KMS-11 (cell line): ENCODE measurements around the gene AANAT.

Experiments
- H2AFZ ChIP-seq: fragments of 200-600 bp; sonication (generic); 2 replicates; pipeline ENCODE4 v1.6.1; 2016; ENCODE audit warnings: antibody characterized with exemption, mixed run types, low read depth
- H3K27ac ChIP-seq: fragments of 200-600 bp; sonication (generic); 2 replicates; pipeline ENCODE4 v1.6.1; 2016; ENCODE audit warnings: mild to moderate bottlenecking, mixed run types
- H3K27me3 ChIP-seq: fragments of 200-600 bp; sonication (generic); 2 replicates; pipeline ENCODE4 v1.6.1; 2017; ENCODE audit warnings: mild to moderate bottlenecking, low read depth, mixed run types, moderate library complexity; ENCODE audit not compliant: insufficient read depth
- H3K36me3 ChIP-seq: fragments of 200-600 bp; sonication (generic); 2 replicates; pipeline ENCODE4 v1.6.1; 2017; ENCODE audit warnings: mild to moderate bottlenecking, mixed run types; ENCODE audit not compliant: insufficient read depth
- H3K4me1 ChIP-seq: fragments of 200-600 bp; sonication (generic); 2 replicates; pipeline ENCODE4 v1.6.1; 2016; ENCODE audit warnings: mild to moderate bottlenecking, low read depth, mixed run types; ENCODE audit not compliant: poor library complexity, severe bottlenecking
- H3K4me2 ChIP-seq: fragments of 200-600 bp; sonication (generic); 2 replicates; pipeline ENCODE4 v1.7.0; 2016; ENCODE audit warnings: mild to moderate bottlenecking, mixed run types
- H3K4me3 ChIP-seq: fragments of 200-600 bp; sonication (generic); IDR thresholded peaks from 2 replicates; pipeline ENCODE4 v1.6.1; 2017; ENCODE audit warnings: low read depth, low read length, mixed read lengths; ENCODE audit not compliant: insufficient read depth
- H3K79me2 ChIP-seq: fragments of 200-600 bp; sonication (generic); 2 replicates; pipeline ENCODE4 v1.6.1; 2016; ENCODE audit warnings: low read depth, mixed run types; ENCODE audit not compliant: insufficient read depth
- H3K9ac ChIP-seq: fragments of 200-600 bp; sonication (generic); 2 replicates; pipeline ENCODE4 v1.6.1; 2016; ENCODE audit warnings: mild to moderate bottlenecking, mixed run types
- H4K20me1 ChIP-seq: fragments of 200-600 bp; sonication (generic); 2 replicates; pipeline ENCODE4 v1.6.1; 2016; ENCODE audit warnings: mild to moderate bottlenecking, mixed run types; ENCODE audit not compliant: insufficient read depth
- TF ChIP-seq, protein P1 (sequence below): fragments of 200-600 bp; sonication (generic); conservative IDR thresholded peaks from 2 replicates; pipeline ENCODE4 v1.6.1; 2017; ENCODE audit warnings: low read depth, mild to moderate bottlenecking, antibody characterized with exemption, low read length, moderate library complexity, mixed read lengths

Gene AANAT

DNA sequence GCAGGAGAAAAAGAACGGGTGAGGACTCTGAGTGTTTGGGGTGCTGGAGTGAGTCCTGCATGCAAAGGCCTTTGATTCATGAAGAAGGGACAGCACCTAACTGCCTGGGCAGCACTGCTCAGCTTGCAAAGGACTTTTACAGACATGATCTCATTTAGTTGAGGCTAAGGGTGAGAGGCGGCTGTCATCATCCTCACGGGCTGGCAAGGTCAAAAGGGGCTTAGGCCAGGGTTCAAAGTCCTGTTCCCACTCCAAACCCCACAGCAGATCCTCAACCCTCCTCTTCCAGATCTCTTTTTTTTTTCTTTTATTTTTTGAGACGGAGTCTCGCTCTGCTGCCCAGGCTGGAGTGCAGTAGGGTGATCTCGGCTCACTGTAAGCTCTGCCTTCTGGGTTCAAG lies 29.1 kb downstream of the AANAT start:
- TF ChIP-seq, protein P1, sequence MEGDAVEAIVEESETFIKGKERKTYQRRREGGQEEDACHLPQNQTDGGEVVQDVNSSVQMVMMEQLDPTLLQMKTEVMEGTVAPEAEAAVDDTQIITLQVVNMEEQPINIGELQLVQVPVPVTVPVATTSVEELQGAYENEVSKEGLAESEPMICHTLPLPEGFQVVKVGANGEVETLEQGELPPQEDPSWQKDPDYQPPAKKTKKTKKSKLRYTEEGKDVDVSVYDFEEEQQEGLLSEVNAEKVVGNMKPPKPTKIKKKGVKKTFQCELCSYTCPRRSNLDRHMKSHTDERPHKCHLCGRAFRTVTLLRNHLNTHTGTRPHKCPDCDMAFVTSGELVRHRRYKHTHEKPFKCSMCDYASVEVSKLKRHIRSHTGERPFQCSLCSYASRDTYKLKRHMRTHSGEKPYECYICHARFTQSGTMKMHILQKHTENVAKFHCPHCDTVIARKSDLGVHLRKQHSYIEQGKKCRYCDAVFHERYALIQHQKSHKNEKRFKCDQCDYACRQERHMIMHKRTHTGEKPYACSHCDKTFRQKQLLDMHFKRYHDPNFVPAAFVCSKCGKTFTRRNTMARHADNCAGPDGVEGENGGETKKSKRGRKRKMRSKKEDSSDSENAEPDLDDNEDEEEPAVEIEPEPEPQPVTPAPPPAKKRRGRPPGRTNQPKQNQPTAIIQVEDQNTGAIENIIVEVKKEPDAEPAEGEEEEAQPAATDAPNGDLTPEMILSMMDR: no peak
- Histone ChIP-seq H3K27ac (no peak overlapping the region), H3K27me3 (no peaks in the 10 kb centered on the region), H3K36me3 (no peaks in the 10 kb centered on the region), H3K79me2 (peaks cover 59% of the 10 kb centered on the region; the same call in 1 of the 2 replicates), H4K20me1 (no peaks in the 10 kb centered on the region), H3K9ac (no peak overlapping the region), H2AFZ (no peak overlapping the region), H3K4me1 (peaks cover 87% of the 10 kb centered on the region), H3K4me2 (no peak overlapping the region), H3K4me3 (no peak overlapping the region)

DNA sequence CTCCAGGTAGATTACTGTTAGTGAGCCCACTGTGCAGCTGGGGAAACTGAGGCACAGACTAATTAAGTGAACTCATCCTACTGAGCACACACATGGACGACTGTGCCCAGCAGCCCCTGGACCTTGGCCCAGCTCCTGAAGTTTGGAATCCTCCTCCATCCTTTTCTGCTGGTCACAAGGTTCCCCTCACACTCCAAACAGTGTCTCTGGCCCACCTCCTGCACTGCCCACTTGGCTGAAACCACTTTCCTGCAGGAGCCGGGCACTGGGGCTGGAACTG lies 30.2 kb downstream of the AANAT start:
- H3K79me2 ChIP-seq: peaks cover 59% of the 10 kb centered on the region; the same call in 1 of the 2 replicates

DNA sequence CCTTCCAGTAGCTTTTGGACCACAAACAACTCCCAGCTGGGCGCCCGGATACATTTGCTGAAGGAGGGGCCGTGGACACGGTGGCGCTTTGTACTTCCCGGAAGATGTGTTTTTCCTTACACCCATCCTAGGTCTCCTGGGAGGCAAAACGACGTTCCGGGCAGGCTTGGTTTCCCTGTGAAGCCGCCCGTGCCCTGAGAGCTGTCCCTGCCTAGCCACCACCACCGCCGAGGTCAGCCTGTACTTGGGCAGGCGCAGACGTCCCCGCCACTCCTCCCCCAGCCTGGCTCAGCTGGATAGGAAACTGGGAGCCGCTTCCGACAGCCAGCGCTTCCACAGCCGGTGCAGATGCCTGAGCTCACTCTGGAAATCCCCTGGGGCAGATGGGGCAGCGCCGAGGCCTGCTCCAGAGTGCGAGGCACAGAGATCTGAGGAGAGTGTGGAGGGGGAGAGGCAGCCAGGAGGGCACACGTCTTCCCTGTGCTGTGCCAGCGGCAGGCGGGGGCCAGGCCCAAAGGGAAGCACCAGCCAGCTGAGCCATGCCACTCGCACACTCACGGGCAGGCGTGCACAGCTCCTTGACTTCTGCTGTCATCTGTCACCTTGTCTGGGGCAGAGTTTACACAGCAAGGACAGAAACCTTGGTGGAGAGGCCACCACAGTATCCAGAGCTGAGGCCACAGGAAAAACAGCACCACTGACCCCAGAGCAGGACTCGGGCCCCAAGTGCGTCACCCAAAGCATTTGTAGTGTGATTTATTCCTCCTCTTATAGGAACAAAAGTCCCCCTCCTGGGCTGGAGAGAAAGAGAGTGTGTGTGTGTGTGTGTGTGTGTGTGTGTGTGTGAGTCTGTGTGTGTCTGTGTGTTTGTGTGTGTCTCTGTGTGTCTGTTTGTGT lies 30.8 kb downstream of the AANAT start:
- no peak overlapping the region for H2AFZ ChIP-seq
- H3K4me1 ChIP-seq: peaks cover 87% of the 10 kb centered on the region
- no peaks in the 10 kb centered on the region for H3K27me3 ChIP-seq
- H3K4me3 ChIP-seq: no peak overlapping the region
- no peaks in the 10 kb centered on the region for H3K36me3 ChIP-seq
- TF ChIP-seq, protein P1: no peak
- no peaks in the 10 kb centered on the region for H4K20me1 ChIP-seq
- peak overlapping the region; percentile 26; the same call in 1 of the 2 replicates for H3K4me2 ChIP-seq
- H3K27ac ChIP-seq: peak overlapping the region; percentile 49
- peaks cover 59% of the 10 kb centered on the region; the same call in 1 of the 2 replicates for H3K79me2 ChIP-seq
- peak overlapping the region; percentile 12; the same call in 1 of the 2 replicates for H3K9ac ChIP-seq

More for the DNA sequence above, 30.2 kb downstream of the AANAT start:
- Histone ChIP-seq H2AFZ (no peak overlapping the region), H3K9ac (no peak overlapping the region), H3K4me1 (peaks cover 87% of the 10 kb centered on the region), H3K4me3 (no peak overlapping the region), H3K27ac (peak overlapping the region; percentile 49; the same call in 1 of the 2 replicates), H3K27me3 (no peaks in the 10 kb centered on the region), H3K4me2 (peak overlapping the region; percentile 26; the same call in 1 of the 2 replicates), H3K36me3 (no peaks in the 10 kb centered on the region), H4K20me1 (no peaks in the 10 kb centered on the region)
- TF ChIP-seq, protein P1: no peak

DNA sequence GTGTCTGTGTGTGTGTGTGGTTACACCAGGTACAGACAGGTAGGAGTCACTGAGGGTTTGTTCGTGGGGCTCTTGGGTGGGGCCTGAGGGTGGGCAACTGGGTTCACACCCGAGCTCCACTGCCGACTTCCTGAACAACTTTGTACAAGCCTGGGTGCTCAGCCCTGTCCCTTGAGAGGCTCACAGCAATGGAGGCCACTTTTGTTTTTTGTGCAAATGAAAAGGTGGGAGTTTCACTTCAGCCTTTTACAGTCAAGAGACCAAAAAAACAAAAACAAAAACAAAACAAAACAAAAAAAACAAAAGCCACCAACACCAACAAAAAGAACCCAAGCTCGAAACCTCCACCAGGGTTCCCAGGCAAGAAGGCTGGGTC lies 31.5 kb downstream of the AANAT start:
- Histone ChIP-seq H3K4me1 (peaks cover 81% of the 10 kb centered on the region), H4K20me1 (no peaks in the 10 kb centered on the region), H3K4me2 (peak overlapping the region; percentile 88; the same call in 1 of the 2 replicates)

More for the DNA sequence above, 31.5 kb downstream of the AANAT start:
- peak overlapping the region; percentile 12; the same call in 1 of the 2 replicates for H3K27ac ChIP-seq
- H3K36me3 ChIP-seq: no peaks in the 10 kb centered on the region
- H2AFZ ChIP-seq: no peak overlapping the region
- no peaks in the 10 kb centered on the region for H3K27me3 ChIP-seq
- peak overlapping the region; percentile 2; the same call in 1 of the 2 replicates for H3K9ac ChIP-seq
- no peak overlapping the region for H3K4me3 ChIP-seq
- TF ChIP-seq, protein P1: no peak
- H3K79me2 ChIP-seq: peaks cover 59% of the 10 kb centered on the region; the same call in 1 of the 2 replicates
